Stimulated activated naive CD8-positive, alpha-beta T cell treated with anti-CD3 and anti-CD28 coated beads, Interleukin-15, amount 100 ng/mL, for 72 hours (primary cell): Measurements from ENCODE around the gene FMNL2.

Experiments used
- ATAC-seq: fragments of 150-1000 bp; cut with Tn5 transposase; 2 replicates; pipeline ENCODE4 v1.10.0; 2021; ENCODE audit warnings: mild to moderate bottlenecking, moderate library complexity
- DNase-seq, 2 donors: peaks; one replicate each; pipeline ENCODE4 v3.0.0; 2021 to 2022
- H3K27ac Mint-ChIP-seq, 2 donors: one replicate each; pipeline ENCODE4 v1.8.0; 2022; ENCODE audit warnings: mild to moderate bottlenecking in 2 of 2, mixed read lengths in 2 of 2, moderate library complexity in 2 of 2
- H3K27me3 Mint-ChIP-seq: one replicate; pipeline ENCODE4 v1.8.0; 2022; ENCODE audit warnings: mixed read lengths
- H3K4me1 Mint-ChIP-seq: one replicate; pipeline ENCODE4 v1.8.0; 2022; ENCODE audit warnings: mild to moderate bottlenecking, mixed read lengths
- H3K4me3 Mint-ChIP-seq, 2 donors: one replicate each; pipeline ENCODE4 v1.8.0; 2022; ENCODE audit warnings: mild to moderate bottlenecking in 2 of 2, mixed read lengths in 2 of 2, moderate library complexity in 1 of 2
- H3K9me3 Mint-ChIP-seq, 2 donors: one replicate each; pipeline ENCODE4 v1.8.0; 2022; ENCODE audit warnings: mixed read lengths in 2 of 2

FMNL2 gene

GRCh38 chr2:152433289-152433688 lies 98.3 kb downstream of the FMNL2 start:
- Mint-ChIP-seq H3K27me3 (no peaks in the 10 kb centered on the region), H3K4me1 (no peaks in the 10 kb centered on the region), H3K4me3 (no peak overlapping the region), H3K9me3 (no peaks in the 10 kb centered on the region), H3K27ac (peak overlapping the region in 1 of 2 donors; percentile 77)
- no peak for DNase-seq
- no peak for ATAC-seq

GRCh38 chr2:152433791-152434190 lies 98.8 kb downstream of the FMNL2 start:
- no peak overlapping the region for H3K4me3 Mint-ChIP-seq
- no peak overlapping the region for H3K27ac Mint-ChIP-seq
- ATAC-seq (no peak), DNase-seq (no peak)
- no peaks in the 10 kb centered on the region for H3K4me1 Mint-ChIP-seq
- no peaks in the 10 kb centered on the region for H3K27me3 Mint-ChIP-seq
- no peaks in the 10 kb centered on the region for H3K9me3 Mint-ChIP-seq

- no peak for DNase-seq
- Mint-ChIP-seq H3K9me3 (no peaks in the 10 kb centered on the region), H3K27ac (no peak overlapping the region), H3K27me3 (no peaks in the 10 kb centered on the region), H3K4me1 (no peaks in the 10 kb centered on the region), H3K4me3 (no peak overlapping the region)
- ATAC-seq = no peak
Measured at GRCh38 chr2:152434395-152435182, 99.6 kb downstream of the FMNL2 start.

DNA sequence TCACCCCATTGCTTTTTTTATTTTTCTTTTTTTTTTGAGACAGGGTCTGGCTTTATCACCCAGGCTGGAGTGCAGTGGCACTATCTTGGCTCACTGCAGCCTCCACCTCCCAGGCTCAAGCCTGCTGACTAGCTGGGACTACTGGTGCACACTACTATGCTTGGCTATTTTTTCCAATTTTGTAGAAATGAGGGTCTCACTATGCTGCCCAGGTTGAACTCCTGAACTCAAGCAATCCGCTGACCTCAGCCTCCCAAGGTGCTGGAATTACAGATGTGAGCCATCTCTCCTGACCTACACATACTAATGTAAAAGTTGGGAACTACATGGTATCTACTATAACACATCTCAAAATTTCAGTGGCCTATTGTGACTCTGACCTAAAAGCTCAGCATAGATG lies 101.2 kb downstream of the FMNL2 start:
- peaks cover 10% of the 10 kb centered on the region for H3K27me3 Mint-ChIP-seq
- H3K9me3 Mint-ChIP-seq = no peaks in the 10 kb centered on the region
- H3K27ac Mint-ChIP-seq = no peak overlapping the region
- DNase-seq (no peak), ATAC-seq (no peak)
- no peaks in the 10 kb centered on the region for H3K4me1 Mint-ChIP-seq
- H3K4me3 Mint-ChIP-seq = no peak overlapping the region

DNA sequence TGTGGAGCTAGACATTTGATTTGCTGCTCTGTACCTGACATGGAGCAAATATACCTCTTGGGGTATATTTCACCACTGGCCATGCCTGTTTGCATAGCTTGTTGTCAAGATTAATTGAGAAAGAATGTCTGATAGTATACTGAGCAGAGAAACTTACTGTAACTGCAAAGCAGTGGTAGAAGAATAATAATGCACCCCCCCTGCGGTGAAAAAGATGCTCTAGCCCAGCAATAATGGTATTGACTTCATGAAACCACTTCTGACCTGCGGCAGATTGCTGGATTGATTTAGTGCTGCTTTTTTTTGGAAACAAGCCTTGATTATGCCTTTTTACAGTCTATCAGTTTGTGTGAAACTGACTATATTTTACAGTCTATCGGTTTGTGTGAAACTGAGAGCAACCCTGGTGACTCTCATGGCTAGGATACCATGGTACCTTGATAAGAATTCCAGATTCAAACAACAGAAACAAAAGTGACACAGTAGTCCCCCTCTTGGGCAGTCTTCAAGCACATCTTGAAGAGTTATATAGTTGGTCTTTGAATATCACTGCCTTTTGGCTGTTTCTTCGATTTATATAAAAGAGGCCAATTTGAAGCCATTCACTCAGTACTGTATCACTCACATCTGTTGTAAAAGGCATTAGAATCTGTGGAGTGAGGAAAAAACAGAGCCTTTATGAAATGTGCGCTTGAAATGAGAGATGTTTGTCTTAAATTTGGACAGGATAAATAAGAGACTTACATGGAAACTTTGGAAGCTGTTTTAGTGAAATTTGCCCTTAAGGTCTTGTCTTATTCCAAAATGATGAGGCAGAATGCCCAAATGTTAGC lies 102.5 kb downstream of the FMNL2 start:
- Mint-ChIP-seq H3K9me3 (no peaks in the 10 kb centered on the region), H3K27ac (no peak overlapping the region)

DNA sequence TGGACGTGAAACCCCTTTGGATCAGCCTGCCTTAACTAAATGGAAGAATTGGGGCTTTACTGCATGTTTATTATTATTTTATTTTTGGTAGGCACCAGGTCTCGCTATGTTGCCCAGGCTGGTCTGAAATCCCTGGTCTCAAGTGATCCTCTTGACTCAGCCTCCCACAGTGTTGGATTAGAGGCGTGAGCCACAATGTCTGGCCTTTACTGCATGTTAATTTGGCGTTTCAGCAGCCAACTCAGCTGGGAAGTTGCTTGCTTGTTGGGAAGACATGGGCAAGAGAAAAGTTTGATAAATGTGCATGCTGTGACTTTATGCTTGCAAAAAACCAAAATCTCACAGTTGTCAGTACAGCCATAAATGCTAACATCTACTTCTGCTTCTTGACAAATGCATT lies 105.1 kb downstream of the FMNL2 start:
- DNase-seq = no peak
- Mint-ChIP-seq H3K9me3 (no peaks in the 10 kb centered on the region), H3K4me3 (no peak overlapping the region), H3K27ac (no peak overlapping the region), H3K27me3 (peaks cover 36% of the 10 kb centered on the region), H3K4me1 (no peaks in the 10 kb centered on the region)
- ATAC-seq = no peak

More for the DNA sequence above, 102.5 kb downstream of the FMNL2 start:
- ATAC-seq = no peak
- no peak for DNase-seq
- Mint-ChIP-seq H3K4me3 (no peak overlapping the region), H3K27me3 (peaks cover 20% of the 10 kb centered on the region), H3K4me1 (no peaks in the 10 kb centered on the region)

DNA sequence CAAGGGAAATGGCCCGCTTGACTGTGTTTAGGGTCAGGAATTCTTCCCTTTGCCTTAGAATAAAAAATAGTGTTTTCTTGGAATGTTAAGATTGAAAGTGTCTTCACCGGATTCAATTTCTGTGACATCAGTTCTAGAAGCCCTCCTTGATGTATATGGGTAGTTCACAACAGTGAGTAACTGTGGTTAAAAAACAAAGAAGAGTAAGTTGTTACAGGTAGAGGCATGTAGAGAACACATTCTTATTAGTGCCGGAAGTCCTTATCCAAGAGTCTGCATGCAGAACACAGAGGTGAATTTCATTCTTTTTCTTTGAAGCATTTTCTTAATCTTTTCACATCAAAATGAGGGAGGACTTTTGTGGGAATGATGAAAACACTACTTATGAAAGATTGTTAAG lies 105.5 kb downstream of the FMNL2 start:
- H3K9me3 Mint-ChIP-seq = no peaks in the 10 kb centered on the region
- DNase-seq (no peak), ATAC-seq (no peak)
- peaks cover 36% of the 10 kb centered on the region for H3K27me3 Mint-ChIP-seq
- no peak overlapping the region for H3K4me3 Mint-ChIP-seq
- no peaks in the 10 kb centered on the region for H3K4me1 Mint-ChIP-seq
- no peak overlapping the region for H3K27ac Mint-ChIP-seq

DNA sequence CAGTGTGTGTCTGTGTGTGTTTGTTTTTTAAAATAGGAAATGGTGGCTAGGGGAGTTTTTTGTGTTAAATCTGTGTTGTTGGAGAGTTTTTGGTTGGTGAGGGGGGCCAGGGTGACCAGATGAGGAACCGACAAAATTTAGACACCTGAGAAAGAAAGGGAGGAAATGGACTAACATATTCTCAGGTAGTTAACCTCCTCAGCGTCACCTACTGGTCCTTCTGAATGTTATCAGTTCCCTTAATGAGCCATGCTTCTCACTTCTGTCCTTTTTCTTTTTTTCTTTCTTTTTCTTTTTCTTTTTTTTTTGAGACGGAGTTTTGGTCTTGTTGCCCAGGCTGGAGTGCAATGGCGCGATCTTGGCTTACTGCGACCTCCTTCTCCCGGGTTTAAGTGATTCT lies 107.0 kb downstream of the FMNL2 start:
- Mint-ChIP-seq H3K9me3 (no peaks in the 10 kb centered on the region), H3K4me3 (no peak overlapping the region), H3K27me3 (peaks cover 36% of the 10 kb centered on the region), H3K27ac (no peak overlapping the region), H3K4me1 (no peaks in the 10 kb centered on the region)
- no peak for DNase-seq
- no peak for ATAC-seq

DNA sequence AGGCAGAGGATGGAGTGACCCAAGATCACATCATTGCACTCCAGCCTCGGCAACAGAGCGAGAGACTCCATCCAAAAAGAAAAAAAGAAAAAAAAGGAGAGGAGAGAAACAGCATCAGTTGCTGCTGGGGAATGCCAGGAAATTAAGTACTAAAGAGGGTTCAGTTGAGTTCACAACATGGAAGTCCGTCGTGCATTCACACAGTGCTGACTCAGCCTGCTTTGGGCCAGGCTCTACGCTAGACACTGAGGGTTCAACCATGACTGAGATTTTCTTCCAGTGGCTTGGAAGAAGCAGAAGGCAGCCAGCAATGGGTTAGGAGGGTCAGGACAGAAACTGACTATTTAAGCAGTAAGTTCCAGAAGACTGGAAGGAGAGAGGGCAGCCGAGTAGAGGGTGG lies 108.8 kb downstream of the FMNL2 start:
- ATAC-seq = no peak
- H3K27ac Mint-ChIP-seq = no peak overlapping the region
- no peak overlapping the region for H3K4me3 Mint-ChIP-seq
- DNase-seq = no peak
- no peaks in the 10 kb centered on the region for H3K4me1 Mint-ChIP-seq
- H3K9me3 Mint-ChIP-seq = no peaks in the 10 kb centered on the region
- H3K27me3 Mint-ChIP-seq = peaks cover 36% of the 10 kb centered on the region

DNA sequence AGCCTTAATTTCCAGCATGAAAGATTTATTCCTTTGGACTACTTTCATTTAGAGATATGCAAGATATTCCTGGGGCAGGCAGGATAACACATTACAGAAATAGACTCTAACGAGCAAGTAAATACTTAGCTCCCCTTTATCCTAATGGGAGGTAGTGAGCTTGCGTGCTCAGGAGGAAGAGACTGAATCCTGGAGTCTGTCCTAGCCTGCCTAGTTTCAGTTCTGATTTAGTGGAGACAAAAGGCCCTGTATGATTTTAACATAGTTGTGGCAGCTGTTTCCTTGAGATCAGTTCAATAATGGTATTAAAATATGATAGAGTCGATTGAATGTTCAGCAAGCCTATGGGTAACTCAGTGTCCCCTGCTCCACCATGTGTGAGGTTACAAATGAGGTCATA lies 109.5 kb downstream of the FMNL2 start:
- no peaks in the 10 kb centered on the region for H3K9me3 Mint-ChIP-seq
- DNase-seq (no peak), ATAC-seq (no peak)
- no peak overlapping the region for H3K27ac Mint-ChIP-seq
- no peak overlapping the region for H3K4me3 Mint-ChIP-seq
- H3K27me3 Mint-ChIP-seq = peaks cover 36% of the 10 kb centered on the region
- H3K4me1 Mint-ChIP-seq = no peaks in the 10 kb centered on the region

DNA sequence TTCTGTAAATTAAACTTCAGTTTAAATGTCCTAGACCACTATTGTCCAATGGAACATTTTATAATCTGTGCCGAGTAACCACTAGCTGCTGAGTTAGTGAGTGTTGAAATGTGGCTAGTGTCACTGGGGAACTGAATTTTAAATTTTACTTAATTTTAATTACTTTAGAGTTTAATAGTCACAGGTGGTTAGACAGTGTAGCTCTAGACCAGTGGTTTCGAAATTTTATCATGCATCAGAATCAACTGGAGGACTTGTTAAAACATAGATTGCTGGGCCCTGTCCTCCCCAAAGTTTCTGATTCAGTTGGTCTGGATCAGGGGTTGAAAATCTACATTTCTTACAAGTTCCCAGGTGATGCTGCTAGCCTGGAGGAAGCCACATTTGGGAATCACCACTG lies 110.4 kb downstream of the FMNL2 start:
- peaks cover 34% of the 10 kb centered on the region for H3K27me3 Mint-ChIP-seq
- H3K27ac Mint-ChIP-seq = no peak overlapping the region
- no peak overlapping the region for H3K4me3 Mint-ChIP-seq
- H3K9me3 Mint-ChIP-seq = no peaks in the 10 kb centered on the region
- ATAC-seq (no peak), DNase-seq (no peak)
- H3K4me1 Mint-ChIP-seq = no peaks in the 10 kb centered on the region

- Mint-ChIP-seq H3K4me1 (no peaks in the 10 kb centered on the region), H3K27me3 (peaks cover 30% of the 10 kb centered on the region), H3K9me3 (no peaks in the 10 kb centered on the region), H3K4me3 (no peak overlapping the region), H3K27ac (no peak overlapping the region)
- ATAC-seq (peak; percentile 83), DNase-seq (peak in 1 of 2 donors; percentile 17)
Measured at GRCh38 chr2:152445791-152446201, 110.8 kb downstream of the FMNL2 start.

- Mint-ChIP-seq H3K9me3 (no peaks in the 10 kb centered on the region), H3K4me3 (peak overlapping the region in 1 of 2 donors; percentile 23), H3K27ac (no peak overlapping the region), H3K4me1 (no peaks in the 10 kb centered on the region), H3K27me3 (peaks cover 26% of the 10 kb centered on the region)
- DNase-seq (no peak), ATAC-seq (no peak)
Measured at GRCh38 chr2:152446213-152446612, 111.2 kb downstream of the FMNL2 start.

DNA sequence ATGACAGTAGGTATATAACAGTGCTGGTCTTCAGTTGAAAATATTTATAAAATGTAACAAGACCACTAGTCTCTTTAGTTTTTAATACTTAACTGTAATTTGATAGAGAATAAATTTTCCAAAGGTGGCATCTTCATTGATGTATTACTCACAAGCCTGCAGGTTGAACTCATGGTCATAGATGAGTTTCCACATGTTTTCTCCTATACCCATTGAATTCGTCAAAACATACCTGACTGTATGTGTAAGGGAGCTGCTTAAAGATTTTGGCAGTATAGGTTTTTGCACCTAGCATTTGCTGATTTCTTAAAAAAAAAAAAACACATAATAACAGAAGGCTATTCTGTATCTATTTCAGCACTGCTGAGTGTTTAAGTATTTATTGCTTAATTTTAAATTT lies 112.9 kb downstream of the FMNL2 start:
- Mint-ChIP-seq H3K4me1 (no peaks in the 10 kb centered on the region), H3K27me3 (peaks cover 14% of the 10 kb centered on the region), H3K9me3 (no peaks in the 10 kb centered on the region), H3K4me3 (no peak overlapping the region), H3K27ac (no peak overlapping the region)
- no peak for DNase-seq
- no peak for ATAC-seq

DNA sequence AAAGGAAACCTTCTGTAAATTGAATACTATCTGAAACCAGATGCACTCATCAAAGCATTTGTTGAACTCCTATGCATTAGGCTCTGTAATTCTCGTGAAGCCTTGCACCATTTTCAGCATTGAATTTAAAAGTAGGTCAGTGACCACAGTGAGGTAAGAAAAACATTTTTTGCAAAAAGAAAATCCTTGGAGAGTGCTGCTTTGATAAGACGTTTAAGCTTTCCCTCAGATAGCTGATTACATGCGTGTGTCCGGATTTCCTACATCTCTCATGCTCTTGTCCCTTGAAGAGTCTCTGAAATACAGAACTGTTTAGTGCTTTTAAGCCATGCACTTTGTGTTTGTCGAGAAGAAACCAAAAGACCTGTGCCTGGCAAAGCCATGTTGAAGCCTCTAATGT lies 113.6 kb downstream of the FMNL2 start:
- peaks cover 7% of the 10 kb centered on the region for H3K27me3 Mint-ChIP-seq
- no peaks in the 10 kb centered on the region for H3K4me1 Mint-ChIP-seq
- no peak overlapping the region for H3K4me3 Mint-ChIP-seq
- no peak for ATAC-seq
- no peak overlapping the region for H3K27ac Mint-ChIP-seq
- H3K9me3 Mint-ChIP-seq = no peaks in the 10 kb centered on the region
- no peak for DNase-seq

- no peak overlapping the region for H3K27ac Mint-ChIP-seq
- peaks cover 2% of the 10 kb centered on the region for H3K27me3 Mint-ChIP-seq
Measured at GRCh38 chr2:152449578-152449977, 114.6 kb downstream of the FMNL2 start.

More at GRCh38 chr2:152449578-152449977, 114.6 kb downstream of the FMNL2 start:
- DNase-seq (no peak), ATAC-seq (no peak)
- H3K9me3 Mint-ChIP-seq = no peaks in the 10 kb centered on the region
- no peaks in the 10 kb centered on the region for H3K4me1 Mint-ChIP-seq
- no peak overlapping the region for H3K4me3 Mint-ChIP-seq
